SKM-1 treated with dmso at 0.1 percent for 144 hours (cell line): ENCODE measurements around the gene RCBTB2.
A peak's percentile ranks its signal among the peaks of the same experiment; 100 is the strongest.
"Not testable (repeated sequence)": the region's sequence is repeated elsewhere in the genome, so short reads cannot be mapped to it uniquely, and the experiment has no call there.

Experiments
- DNase-seq: peaks from one replicate; lab custom pipeline; 2025; ENCODE audit not compliant: unreplicated experiment; lab: John Stamatoyannopoulos, UW

The RCBTB2 gene

GRCh38 chr13:48532506-48533499 lies at the start of gene RCBTB2:
Gene RCBTB2, minus strand, starts transcription at chr13:48533080. Its CDS starts 11,141 bp downstream, at chr13:48521939.
- peak; percentile 94 for DNase-seq

GRCh38 chr13:48582084-48582483 lies 49.2 kb upstream of the RCBTB2 start:
- no peak for DNase-seq

- DNase-seq = no peak
Observed at GRCh38 chr13:48580896-48581295, 48.0 kb upstream of the RCBTB2 start.

GRCh38 chr13:48580185-48580803 lies 47.4 kb upstream of the RCBTB2 start:
- DNase-seq = peak; percentile 59

GRCh38 chr13:48579919-48580180 lies 47.0 kb upstream of the RCBTB2 start:
- not testable (repeated sequence) for DNase-seq

GRCh38 chr13:48579165-48579918 lies 46.5 kb upstream of the RCBTB2 start:
- DNase-seq = peak; percentile 98

GRCh38 chr13:48578516-48579164 lies 45.8 kb upstream of the RCBTB2 start:
- no peak for DNase-seq

- DNase-seq = no peak
Observed at GRCh38 chr13:48576448-48577010, 43.6 kb upstream of the RCBTB2 start.

- peak; percentile 19 for DNase-seq
Observed at GRCh38 chr13:48575031-48575430, 42.2 kb upstream of the RCBTB2 start.

GRCh38 chr13:48574041-48574796 lies 41.3 kb upstream of the RCBTB2 start:
- no peak for DNase-seq

- no peak for DNase-seq
Observed at GRCh38 chr13:48573213-48574007, 40.5 kb upstream of the RCBTB2 start.

GRCh38 chr13:48571126-48571913 lies 38.4 kb upstream of the RCBTB2 start:
- peak; percentile 17 for DNase-seq

- peak; percentile 69 for DNase-seq
Observed at GRCh38 chr13:48570216-48570828, 37.4 kb upstream of the RCBTB2 start.

GRCh38 chr13:48569104-48569666 lies 36.3 kb upstream of the RCBTB2 start:
- no peak for DNase-seq

GRCh38 chr13:48568370-48569103 lies 35.7 kb upstream of the RCBTB2 start:
- no peak for DNase-seq

GRCh38 chr13:48567515-48568369 lies 34.9 kb upstream of the RCBTB2 start:
- peak; percentile 96 for DNase-seq
